T-helper 2 cell treated with Interferon-gamma antibody and Interleukin-4, amounts not matched to agents 100 ng/mL and 5 ng/mL, for 36 hours (primary cell): ENCODE measurements around the gene SGF29. TPM values are rescaled to one million over a fixed set of nuclear protein-coding genes. Genes with fewer than 3 reads are reported as not detected.
"Not testable (repeated sequence)": the region's sequence is repeated elsewhere in the genome, so short reads cannot be mapped to it uniquely, and the experiment has no call there.

ENCODE experiments used
- intact Hi-C: fragments of 100-400 bp; cut with micrococcal nuclease; formaldehyde crosslinking; loops from one replicate; pipeline ENCODE4 v1.15.1; 2023
- total RNA-seq: library from RNA; stranded (reverse); gene quantifications from 2 replicates; pipeline ENCODE4 v1.2.3, GENCODE V29; 2022

SGF29 gene
- total RNA-seq, result 43.4 and 44.1 TPM in 2 replicates

DNA sequence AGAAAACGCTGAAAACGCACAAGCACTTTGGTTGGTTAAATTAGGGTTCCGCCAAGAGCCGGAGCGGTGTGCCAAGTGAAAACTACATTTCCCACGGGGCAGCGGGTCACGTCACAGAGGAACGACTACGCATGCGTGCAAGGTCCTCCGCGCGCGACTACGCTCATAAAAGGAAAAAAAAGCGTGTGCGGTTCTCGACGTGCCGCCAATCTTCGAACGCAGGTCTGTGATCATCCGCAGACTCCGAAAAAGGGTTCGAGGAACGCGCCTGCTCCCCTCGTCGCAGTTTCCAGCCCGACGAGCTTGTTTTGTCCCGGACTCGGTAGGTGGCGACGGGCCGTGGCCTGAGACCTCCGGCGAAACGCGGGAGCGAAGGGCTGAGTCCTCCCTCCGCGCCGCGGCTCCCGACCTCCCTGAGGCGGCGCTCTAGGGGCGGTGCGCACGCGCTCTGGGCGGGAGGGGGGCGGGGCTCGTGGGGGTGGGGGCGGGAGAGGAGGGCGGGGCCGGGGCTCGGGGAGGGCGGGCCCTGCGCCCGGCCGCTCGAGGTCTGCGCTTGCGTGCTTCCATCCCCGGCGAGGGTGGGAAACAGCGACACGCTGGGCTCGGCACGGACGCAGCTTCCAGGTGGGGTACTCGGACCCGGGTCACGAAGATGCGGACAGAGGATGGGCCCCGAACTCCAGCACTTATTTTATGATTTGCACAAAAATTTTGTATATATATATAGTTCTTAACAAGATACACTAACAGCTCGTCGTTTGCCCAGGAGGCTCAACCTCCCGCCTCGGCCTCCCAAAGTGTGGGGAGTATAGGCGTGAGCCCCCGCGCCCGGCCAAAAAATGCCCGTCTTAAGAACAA is at the start of gene SGF29:
TSS of gene SGF29 (plus strand) at position 145 of the 858 bp plus-strand sequence. CDS start 27,150 bp downstream, outside the sequence.
- intact Hi-C loops, result loop anchor here (1.0 to 10.0 kb wide), 4 partner anchors 60 to 418 kb away; partner anchors contain the start of genes APOBR, SPNS1, TUFM and XPO6

DNA sequence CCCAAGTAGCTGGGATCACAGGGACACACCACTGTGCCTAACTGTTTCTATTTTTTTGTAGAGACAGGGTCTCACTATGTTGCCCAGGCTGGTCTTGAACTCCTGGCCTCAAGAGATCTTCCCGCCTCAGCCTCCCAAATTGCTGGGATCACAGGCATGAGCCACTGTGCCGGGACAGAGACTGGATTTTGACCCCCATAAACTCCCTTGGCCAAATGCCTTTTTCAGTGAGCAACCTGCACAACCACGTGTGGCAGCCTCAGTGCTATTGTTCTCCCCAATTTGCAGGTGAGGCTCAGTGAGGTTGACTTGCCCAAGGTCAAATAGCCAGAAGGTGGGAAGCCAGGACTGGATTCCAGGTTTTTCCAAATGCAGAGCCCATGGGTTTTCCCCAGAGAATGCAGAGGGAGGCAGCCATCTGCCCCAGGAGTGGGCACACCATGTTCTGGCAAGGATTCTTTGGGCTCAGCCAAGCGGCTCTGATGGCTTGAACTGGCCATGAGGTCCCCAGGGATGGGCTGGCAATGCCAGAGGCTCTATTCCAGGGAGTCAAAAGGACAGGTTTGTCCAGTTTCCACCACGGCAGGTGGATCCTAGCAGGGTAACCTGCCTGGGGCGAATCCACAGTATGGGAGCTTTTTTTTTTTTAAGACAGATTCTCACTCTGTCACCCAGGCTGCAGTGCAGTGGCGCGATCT is 48.9 kb upstream of the SGF29 start:
- intact Hi-C loops, result no loop called here

DNA sequence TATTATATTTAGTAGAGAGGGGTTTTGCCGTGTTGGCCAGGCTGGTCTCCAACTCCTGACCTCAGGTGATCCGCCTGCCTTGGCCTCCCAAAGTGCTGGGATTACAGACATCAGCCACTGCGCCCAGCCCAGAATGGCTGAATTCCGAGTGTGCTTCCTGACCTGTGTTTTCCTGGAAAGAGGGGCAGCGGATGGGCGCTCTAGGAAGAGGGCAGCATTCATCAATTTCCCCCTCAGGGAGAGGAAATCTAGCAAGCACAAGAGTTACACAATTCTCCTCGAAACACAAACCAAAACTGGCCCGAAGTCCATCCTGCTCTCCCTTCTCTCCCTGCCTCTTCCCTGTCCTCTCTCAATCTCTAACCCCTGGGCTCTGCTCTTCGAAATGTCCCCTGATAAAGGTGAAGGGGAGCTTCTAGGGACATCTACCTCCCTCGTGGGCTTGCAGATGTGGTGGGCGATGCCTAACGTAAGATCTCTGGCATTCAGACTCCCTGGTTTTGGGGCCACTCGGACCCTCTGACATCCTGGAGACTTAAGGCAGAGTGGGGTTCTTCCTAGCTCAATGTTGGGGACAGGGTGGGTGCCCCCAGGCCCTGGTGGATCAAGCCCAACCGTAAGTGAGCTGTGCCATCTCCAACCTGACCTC is 48.1 kb upstream of the SGF29 start:
- intact Hi-C loops, result no loop called here

DNA sequence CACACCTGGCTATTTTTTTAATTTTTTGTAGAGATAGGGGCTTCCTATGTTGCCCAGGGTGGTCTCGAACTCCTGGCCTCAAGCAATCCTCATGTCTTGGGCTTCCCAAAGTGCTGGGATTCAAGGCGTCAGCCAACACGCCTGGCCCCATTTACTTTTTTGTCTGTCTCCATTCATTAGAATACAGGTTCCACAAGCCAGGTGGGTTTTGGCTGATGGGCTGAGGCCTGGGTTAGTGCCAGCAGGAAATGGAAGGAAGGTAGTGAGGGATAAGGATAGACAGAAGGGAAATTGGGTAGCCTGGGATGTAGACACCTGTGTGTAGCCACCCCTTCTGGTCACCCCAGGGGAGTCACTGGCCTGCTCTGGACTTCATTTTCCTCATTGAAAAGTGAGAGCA is 42.7 kb upstream of the SGF29 start:
- intact Hi-C loops, result no loop called here

DNA sequence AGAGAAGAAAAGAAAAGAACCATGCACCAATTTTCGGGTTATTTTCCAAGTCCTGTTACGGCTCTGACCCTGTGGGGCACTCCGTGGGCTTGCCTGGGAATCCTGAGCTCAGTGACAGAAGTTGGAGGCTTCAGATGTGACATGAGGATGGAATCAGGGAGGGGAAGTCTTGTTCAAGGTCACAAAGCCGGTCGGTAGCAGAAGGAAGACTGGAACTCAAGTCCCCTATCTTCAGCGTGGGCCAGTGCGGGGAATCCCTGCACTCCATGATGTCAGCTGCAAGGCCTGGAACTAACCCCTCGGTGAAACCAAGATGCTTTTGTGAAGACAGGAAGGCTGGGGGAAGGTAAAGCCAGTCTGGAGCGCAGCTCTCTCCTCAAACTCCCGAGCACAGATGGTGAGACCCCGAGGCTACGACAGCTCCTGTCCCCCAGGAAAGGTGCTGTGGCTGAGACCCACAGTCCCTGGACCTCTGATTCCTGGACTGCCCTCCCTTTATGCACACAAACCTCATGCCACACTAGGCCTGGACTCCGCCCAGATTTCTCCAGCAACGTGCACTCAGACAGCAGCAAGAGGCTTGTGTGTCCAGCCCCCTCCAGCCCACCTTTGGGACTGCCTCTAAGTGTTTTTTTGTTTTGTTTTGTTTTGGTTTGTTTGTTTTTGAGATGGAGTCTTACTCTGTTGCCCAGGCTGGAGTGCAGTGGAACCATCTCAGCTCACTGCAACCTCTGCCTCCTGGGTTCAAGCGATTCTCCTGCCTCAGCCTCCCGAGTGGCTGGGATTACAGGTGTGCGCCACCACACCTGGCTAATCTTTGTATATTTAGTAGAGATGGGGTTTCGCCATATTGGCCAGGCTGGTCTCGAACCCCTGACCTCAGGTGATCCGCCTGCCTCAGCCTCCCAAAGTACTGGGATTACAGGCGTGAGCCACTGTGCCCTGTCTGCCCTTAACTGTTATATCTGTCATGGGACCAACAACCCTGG is 41.6 kb upstream of the SGF29 start:
- intact Hi-C loops, result no loop called here

DNA sequence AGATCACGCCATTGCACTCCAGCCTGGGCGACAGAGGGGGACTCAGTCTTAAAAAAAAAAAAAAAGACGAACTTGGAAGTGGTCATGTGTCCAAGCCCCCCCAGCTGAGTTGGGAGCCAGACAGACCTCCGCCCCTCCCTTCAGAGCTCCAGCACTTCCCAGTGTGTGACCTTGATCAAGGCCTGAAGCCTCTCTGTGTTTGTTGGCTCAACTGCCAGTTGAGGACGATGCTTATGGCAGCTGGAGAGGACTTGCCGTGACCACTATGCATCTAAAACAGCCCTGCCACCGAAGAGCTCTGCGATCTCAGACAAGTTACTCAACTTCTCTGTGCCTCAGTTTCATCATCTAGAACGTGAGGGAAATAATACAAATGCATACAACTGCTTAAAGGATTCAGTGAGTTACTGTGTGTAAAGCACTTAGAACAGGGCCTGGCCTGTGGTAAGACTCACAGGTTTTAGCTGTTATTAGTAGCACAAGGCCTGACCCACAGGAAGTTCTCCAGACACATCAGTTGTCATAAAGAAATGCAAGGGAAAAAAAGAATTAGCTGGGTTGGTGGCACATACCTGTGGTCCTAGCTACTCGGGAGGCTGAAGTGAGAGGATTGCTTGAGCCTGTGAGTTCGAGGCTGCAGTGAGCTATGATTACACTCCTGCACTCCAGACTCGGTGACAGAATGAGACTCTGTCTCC is 40.1 kb upstream of the SGF29 start:
- intact Hi-C loops, result no loop called here

DNA sequence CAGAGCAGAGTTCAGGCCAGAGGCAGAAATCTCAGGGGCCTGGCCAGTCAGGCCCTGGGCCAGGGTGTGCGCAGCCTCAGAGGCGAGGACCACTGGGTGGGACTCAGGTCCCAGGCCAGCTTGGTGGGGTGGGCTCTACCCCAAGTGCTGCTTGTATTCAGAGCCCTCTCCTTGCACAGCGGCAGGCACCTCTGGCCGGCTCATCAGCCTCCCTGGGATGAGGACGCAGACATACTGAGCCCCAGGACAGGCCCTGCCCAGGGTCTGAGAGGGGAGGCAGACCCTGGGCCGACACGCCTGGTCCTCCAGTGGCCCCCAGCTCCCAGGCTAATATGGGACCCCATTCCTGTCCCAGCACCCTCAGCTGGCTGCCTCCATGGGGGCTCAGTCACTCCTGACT is 39.5 kb upstream of the SGF29 start:
- intact Hi-C loops, result no loop called here

DNA sequence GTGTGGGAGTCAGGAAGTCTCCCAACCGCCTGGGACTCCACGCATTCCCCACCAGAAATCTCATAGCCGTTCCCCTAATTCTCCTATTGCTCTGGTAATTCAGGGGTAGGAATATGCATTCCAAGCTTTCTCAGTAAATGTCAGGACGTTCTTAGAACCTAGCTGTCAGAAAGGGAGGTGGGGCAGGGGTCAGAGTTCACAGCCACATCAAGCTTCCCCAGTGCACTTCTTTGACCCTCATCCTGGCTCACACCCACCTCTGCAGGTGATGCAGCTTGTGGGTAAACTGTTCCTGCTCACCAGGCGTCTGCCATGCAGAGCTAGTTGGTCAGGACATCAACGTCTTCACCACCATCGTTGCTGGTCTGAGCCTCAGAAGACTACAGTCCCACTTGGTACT is 33.0 kb upstream of the SGF29 start:
- intact Hi-C loops, result no loop called here

DNA sequence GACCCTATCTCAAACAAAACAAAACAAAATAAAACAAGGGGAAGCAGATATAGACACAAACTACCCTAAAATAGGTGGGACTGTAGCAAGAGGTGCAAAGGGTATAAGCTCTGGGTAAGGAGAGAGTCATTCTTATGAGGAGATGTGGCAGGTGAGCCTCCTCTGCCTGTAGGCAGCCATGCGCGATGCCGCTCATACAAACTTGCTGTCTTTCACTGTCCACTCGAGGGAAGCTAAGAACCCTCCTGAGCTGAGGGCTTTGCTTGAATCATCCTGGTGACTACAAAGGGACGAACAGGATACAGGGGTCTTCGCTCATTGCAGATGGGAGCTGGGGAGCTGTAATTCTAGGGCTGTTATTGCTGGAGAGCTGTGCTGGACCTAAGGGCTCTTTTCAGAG is 32.3 kb upstream of the SGF29 start:
- intact Hi-C loops, result no loop called here

DNA sequence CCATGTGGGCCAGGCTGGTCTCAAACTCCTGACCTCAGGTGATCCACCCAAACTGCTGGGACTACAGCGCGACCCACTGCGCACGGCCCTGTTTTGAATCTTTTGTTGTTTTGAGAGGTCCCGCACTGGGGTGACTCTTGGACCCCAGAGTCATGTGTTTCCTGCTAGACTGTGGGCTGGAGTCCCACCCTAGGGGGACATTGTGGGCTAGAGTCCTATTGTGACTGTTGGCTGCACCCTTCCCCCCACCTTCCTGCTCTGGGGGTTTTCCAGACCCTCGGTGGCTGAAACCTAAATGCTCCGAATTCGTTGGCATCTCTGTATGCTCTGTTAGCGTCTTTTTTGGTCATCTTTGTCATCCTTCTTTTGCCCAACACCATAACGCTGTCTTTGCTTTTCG is 30.9 kb upstream of the SGF29 start:
- intact Hi-C loops, result no loop called here

DNA sequence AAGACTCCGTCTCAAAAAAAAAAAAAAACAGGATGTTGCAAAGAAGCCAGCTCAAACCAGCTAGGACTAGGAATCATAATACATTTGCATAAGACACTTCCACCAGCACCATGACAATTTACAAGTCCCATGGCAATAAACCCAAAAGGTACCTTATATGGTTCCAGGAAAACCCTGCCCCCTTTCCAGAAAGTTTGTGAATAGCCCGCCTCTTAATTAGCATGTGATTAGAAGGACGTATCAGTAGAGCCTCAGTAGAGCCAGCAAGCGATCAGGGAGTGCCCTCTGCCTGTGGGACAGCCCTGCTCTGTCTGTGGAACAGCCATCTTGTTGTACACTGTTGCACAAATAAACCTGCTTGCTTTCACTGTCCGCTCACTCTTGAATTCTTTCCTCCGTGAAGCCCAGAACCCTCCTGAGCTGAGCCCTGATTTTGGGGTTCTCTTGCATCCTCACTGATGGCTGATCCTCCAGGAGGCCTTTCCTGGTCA is 29.0 kb upstream of the SGF29 start:
- intact Hi-C loops, result no loop called here

DNA sequence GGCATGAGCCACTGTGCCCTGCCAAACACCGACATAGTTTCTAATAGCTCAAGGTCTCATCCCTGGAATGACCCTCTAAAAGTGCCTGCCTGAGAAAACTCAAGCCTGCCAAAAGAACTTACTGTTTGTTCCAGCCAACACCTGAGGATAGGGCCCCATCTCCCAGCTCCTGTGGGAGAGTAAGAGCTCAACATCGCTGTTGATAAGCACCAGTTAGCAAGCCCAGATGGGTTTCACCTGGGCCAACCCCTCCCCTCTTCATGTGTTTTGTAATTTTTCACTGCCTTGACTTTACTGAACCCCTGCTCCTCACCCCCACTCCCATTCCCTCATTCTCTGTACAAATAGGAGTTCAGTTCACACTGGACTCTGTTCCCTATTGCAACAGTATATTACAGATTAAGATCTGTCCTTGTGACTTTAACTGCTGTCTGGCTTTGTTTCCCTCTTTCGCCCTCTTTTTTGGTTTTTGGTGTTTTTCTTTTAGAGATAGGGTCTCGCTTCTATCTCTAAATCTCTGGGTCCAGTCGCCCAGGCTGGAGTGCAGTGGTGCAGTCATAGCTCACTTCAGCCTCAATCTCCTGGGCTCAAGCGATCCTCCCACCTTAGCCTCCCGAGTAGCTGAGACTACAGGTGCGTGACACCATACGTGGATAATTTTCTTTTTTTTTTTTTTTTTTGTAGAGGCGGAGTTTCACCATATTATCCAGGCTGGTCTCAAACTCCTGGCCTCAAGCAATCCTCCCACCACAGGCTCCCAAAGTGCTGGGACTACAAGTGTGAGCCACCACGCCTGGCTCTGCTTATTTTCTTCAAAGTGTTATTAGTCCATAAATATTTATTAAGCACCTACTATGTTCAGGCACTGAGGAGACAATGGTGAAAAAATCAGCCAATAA is 27.3 kb upstream of the SGF29 start:
- intact Hi-C loops, result no loop called here

DNA sequence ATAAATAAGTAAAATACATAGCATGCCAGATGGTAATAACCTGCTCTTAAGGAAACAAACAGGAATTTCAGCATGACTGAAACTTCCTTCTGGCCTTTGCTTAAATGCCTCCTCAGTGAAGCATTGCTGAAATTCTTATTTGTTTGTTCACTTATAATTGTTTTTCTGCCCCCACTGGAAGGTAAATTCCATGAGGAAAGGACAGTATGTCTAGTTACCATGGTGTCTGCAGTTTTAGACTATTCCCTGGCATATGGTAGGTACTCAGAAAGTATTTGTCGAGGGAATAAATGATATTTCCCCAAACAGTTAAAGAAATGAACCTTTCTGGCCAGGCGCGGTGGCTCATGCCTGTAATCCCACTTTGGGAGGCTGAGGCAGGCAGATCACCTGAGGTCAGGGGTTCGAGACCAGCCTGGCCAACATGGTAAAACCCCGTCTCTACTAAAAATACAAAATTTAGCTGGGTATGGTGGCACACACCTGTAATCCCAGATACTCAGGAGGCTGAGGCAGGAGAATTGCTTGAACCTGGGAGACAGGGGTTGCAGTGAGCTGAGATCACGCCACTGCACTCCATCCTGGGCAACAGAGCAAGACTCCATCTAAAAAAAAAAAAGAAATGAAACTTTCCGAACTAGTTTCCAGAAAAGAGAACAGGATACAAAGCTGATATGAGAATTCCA is 26.5 kb upstream of the SGF29 start:
- intact Hi-C loops, result not testable (repeated sequence)

DNA sequence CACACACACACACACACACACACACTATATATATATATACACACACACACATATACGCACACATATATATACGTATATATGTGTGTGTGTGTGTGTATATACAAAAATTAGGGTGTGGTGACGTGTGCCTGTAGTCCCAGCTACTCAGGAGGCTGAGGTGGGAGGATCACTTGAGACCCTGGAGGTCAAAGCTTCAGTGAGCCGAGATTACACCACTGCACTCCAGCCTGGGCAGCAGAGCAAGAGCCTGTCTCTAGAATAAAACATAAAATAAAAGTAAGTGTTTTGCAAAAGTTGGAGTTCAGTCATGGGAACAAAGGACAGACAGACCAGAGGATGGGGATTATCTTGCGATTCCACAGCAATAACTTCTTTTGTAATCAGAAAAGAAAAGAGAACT is 25.7 kb upstream of the SGF29 start:
- intact Hi-C loops, result no loop called here

DNA sequence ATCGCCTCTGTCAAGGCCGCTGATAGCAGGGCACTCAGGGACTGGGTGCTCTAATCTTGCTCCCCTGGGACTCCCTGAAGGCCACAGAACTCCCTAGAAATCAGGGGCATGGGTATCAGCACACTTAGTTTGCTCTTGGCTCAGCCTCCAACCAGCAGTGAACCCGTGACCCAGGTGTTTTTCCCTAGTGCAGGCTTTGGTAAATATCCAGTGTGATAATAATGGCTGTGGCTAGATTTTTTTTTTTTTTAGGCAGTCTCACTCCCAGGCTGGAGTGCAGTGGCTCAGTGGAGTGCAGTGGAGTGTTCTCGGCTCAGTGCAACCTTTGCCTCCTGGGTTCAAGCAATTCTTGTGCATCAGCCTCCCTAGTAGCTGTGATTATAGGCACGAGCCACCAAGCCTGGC is 25.3 kb upstream of the SGF29 start:
- intact Hi-C loops, result no loop called here

DNA sequence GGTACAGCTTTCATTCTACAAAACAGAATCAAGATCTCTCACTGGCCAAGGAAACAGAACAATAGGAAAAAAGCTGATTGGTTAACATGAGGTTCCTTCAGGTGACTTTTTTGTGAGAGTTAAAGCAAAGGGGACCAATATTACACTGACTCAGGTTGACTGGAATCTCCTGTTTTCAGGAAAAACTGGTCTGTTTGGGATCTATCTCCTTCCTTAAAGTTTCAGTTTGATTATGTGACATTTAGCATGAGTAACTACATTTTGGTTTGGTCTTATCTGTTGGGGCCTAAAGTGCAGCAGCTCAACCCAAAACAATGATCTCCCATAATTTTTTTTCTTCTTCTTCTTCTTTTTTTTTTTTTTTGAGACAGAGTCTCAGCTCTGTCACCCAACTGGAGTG is 24.6 kb upstream of the SGF29 start:
- intact Hi-C loops, result no loop called here

DNA sequence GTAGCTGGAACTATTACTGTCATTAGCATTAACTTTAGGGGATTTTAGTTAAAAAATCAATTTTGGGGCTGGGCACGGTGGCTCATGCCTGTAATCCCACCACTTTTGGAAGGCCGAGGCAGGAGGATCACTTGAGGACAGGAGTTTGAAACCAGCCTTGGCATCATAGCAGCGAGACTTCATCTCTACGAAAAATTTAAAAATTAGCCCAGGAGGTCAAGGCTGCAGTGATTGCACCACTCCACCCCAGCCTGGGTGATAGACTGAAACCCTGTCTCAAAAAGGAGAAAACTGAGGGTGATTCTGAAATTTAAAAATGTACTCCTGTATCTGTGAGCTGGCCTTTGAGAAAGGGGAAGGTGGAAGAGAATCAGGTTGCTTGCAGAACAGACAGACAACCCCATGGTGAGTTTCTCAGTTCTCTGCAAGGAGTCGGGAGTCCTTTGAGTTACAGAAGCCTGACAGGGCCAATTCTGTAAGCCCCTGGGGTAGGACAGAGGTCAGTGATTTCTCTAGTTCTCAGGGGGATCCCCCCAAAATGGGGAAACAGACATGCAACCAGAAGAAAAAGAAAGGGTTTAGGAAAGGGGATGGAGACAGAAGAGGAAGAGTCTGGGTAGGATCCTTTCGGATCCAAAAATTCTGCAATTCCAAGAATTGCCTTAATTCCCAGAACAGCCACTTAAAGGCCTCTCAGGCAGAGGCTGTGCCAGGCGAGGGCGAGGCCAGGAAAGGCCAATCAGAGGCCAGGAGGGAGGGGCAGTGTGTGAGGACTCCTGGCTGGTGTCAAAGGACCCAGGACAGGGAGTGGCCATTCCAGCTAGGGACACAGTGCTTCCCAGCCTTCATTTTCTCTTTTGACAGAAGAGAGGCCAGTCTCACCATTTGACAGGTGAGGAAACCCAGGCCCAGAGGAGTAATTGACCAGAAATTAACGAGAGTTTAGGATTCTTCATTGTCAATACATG is 21.7 kb upstream of the SGF29 start:
- intact Hi-C loops, result no loop called here
